ENCODE results near the gene INTS3.
"Not testable (repeated sequence)": the region's sequence is repeated elsewhere in the genome, so short reads cannot be mapped to it uniquely, and the experiment has no call there.

INTS3 gene

GRCh38 chr1:153779781-153780541, 52.1 kb downstream of the INTS3 start:
- no peak for ATAC-seq

- ATAC-seq, result no peak
These were observed 52.7 kb downstream of the INTS3 start for GRCh38 chr1:153780551-153780950.

GRCh38 chr1:153782648-153783047, 54.8 kb downstream of the INTS3 start:
- not testable (repeated sequence) for ATAC-seq

GRCh38 chr1:153783233-153784190, 55.7 kb downstream of the INTS3 start:
- peak; percentile 95 for ATAC-seq

GRCh38 chr1:153786038-153786790, 58.4 kb downstream of the INTS3 start:
- no peak for ATAC-seq

- no peak for ATAC-seq
These were observed 61.7 kb downstream of the INTS3 start for GRCh38 chr1:153789478-153790034.

GRCh38 chr1:153790313-153790965, 62.6 kb downstream of the INTS3 start:
- ATAC-seq, result peak in 1 of 2 donors; percentile 9

- ATAC-seq, result peak; percentile 89 to 94
These were observed 63.3 kb downstream of the INTS3 start for GRCh38 chr1:153790966-153791647.

GRCh38 chr1:153791648-153792253, 63.9 kb downstream of the INTS3 start:
- no peak for ATAC-seq

GRCh38 chr1:153792631-153793041, 64.8 kb downstream of the INTS3 start:
- no peak for ATAC-seq

- no peak for ATAC-seq
These were observed 65.6 kb downstream of the INTS3 start for GRCh38 chr1:153793261-153793972.

GRCh38 chr1:153793973-153794615, 66.2 kb downstream of the INTS3 start:
- no peak for ATAC-seq

- no peak for ATAC-seq
These were observed 66.9 kb downstream of the INTS3 start for GRCh38 chr1:153794624-153795329.

GRCh38 chr1:153795330-153795837, 67.5 kb downstream of the INTS3 start:
- ATAC-seq, result no peak

- no peak for ATAC-seq
These were observed 68.3 kb downstream of the INTS3 start for GRCh38 chr1:153795934-153796785.

GRCh38 chr1:153796786-153797659, 69.2 kb downstream of the INTS3 start:
- peak; percentile 81 to 83 for ATAC-seq

GRCh38 chr1:153798468-153798780, 70.6 kb downstream of the INTS3 start:
- ATAC-seq, result no peak
